Measurements from ENCODE around the gene FBXL13. TPM values are rescaled to one million over a fixed set of nuclear protein-coding genes. Genes with fewer than 3 reads are reported as not detected.

The FBXL13 gene
- total RNA-seq, 1 donor from 2014 or later = 0.36 TPM

GRCh38 chr7:102833343-102833742 lies 241.3 kb downstream of the FBXL13 start:
- no peaks in the 10 kb centered on the region for H3K9me3 ChIP-seq (replicated peaks)
- intact Hi-C loops (cut with micrococcal nuclease) = no loop called here
- no peaks in the 10 kb centered on the region for H3K4me1 ChIP-seq
- peaks cover 9% of the 10 kb centered on the region for H3K36me3 ChIP-seq
- no peak for TF ChIP-seq CTCF (IDR thresholded peaks at IDR 0.05; ENCODE audit: borderline replicate concordance)
- H3K27ac ChIP-seq (replicated peaks) = no peak overlapping the region
- H3K4me3 ChIP-seq = no peak overlapping the region
- DNase-seq = no peak
- no peaks in the 10 kb centered on the region for H3K27me3 ChIP-seq (ENCODE audit: low read depth)

GRCh38 chr7:102832674-102833073 lies 241.9 kb downstream of the FBXL13 start:
- intact Hi-C loops (cut with micrococcal nuclease) = no loop called here

GRCh38 chr7:102830197-102830596 lies 244.4 kb downstream of the FBXL13 start:
- no peak for DNase-seq
- Histone ChIP-seq H3K27me3 (ENCODE audit: low read depth) (no peaks in the 10 kb centered on the region), H3K4me3 (no peak overlapping the region), H3K4me1 (no peaks in the 10 kb centered on the region), H3K36me3 (peaks cover 19% of the 10 kb centered on the region), H3K9me3 (replicated peaks) (no peaks in the 10 kb centered on the region), H3K27ac (replicated peaks) (no peak overlapping the region)
- intact Hi-C loops (cut with micrococcal nuclease) = no loop called here
- TF ChIP-seq CTCF (IDR thresholded peaks at IDR 0.05; ENCODE audit: borderline replicate concordance) = no peak

More at GRCh38 chr7:102832674-102833073, 241.9 kb downstream of the FBXL13 start:
- Histone ChIP-seq H3K27me3 (ENCODE audit: low read depth) (no peaks in the 10 kb centered on the region), H3K9me3 (replicated peaks) (no peaks in the 10 kb centered on the region), H3K27ac (replicated peaks) (no peak overlapping the region), H3K4me1 (no peaks in the 10 kb centered on the region), H3K36me3 (peaks cover 9% of the 10 kb centered on the region), H3K4me3 (no peak overlapping the region)
- no peak for TF ChIP-seq CTCF (IDR thresholded peaks at IDR 0.05; ENCODE audit: borderline replicate concordance)
- DNase-seq = no peak

GRCh38 chr7:102829075-102829474 lies 245.5 kb downstream of the FBXL13 start:
- Histone ChIP-seq H3K4me1 (no peaks in the 10 kb centered on the region), H3K36me3 (peaks cover 20% of the 10 kb centered on the region)

GRCh38 chr7:102828286-102828685 lies 246.3 kb downstream of the FBXL13 start:
- H3K27ac ChIP-seq (replicated peaks) = no peak overlapping the region
- no peak overlapping the region for H3K4me3 ChIP-seq
- no peak for DNase-seq
- H3K36me3 ChIP-seq = peaks cover 20% of the 10 kb centered on the region
- H3K27me3 ChIP-seq (ENCODE audit: low read depth) = no peaks in the 10 kb centered on the region
- no peaks in the 10 kb centered on the region for H3K4me1 ChIP-seq
- intact Hi-C loops (cut with micrococcal nuclease) = no loop called here
- TF ChIP-seq CTCF (IDR thresholded peaks at IDR 0.05; ENCODE audit: borderline replicate concordance) = no peak
- H3K9me3 ChIP-seq (replicated peaks) = no peaks in the 10 kb centered on the region

More at GRCh38 chr7:102829075-102829474, 245.5 kb downstream of the FBXL13 start:
- H3K27me3 ChIP-seq (ENCODE audit: low read depth) = no peaks in the 10 kb centered on the region
- H3K4me3 ChIP-seq = no peak overlapping the region
- no peaks in the 10 kb centered on the region for H3K9me3 ChIP-seq (replicated peaks)
- intact Hi-C loops (cut with micrococcal nuclease) = no loop called here
- H3K27ac ChIP-seq (replicated peaks) = no peak overlapping the region
- TF ChIP-seq CTCF (IDR thresholded peaks at IDR 0.05; ENCODE audit: borderline replicate concordance) = no peak
- no peak for DNase-seq

Measured in left ventricle myocardium inferior (tissue), 1 donor.